BLaER1 treated with 17β-estradiol and CSF1 and Interleukin-3, amounts not matched to agents 10 nM and 100 nM (cell line): ENCODE measurements around the gene OR10A3.

ENCODE experiments used
- H3K27ac ChIP-seq, 11 experiments: shearing (Covaris generic); formaldehyde crosslinking; 2 replicates each; pipeline ENCODE4 v1.8.1; 2022
- H3K27me3 ChIP-seq, 11 experiments: shearing (Covaris generic); formaldehyde crosslinking; 2 replicates each; pipeline ENCODE4 v1.8.1; 2022
- H3K36me3 ChIP-seq, 11 experiments: shearing (Covaris generic); formaldehyde crosslinking; 2 replicates each; pipeline ENCODE4 v1.8.1; 2022
- H3K4me1 ChIP-seq, 10 experiments: shearing (Covaris generic); formaldehyde crosslinking; 2 replicates each; pipeline ENCODE4 v1.8.1; 2022
- H3K4me2 ChIP-seq, 11 experiments: shearing (Covaris generic); formaldehyde crosslinking; 2 replicates each; pipeline ENCODE4 v1.8.1; 2022
- H3K4me3 ChIP-seq, 10 experiments: shearing (Covaris generic); formaldehyde crosslinking; 2 replicates each; pipeline ENCODE4 v1.8.1; 2022
- H3K9ac ChIP-seq, 11 experiments: shearing (Covaris generic); formaldehyde crosslinking; 2 replicates each; pipeline ENCODE4 v1.8.1; 2022
- H3K9me3 ChIP-seq, 11 experiments: shearing (Covaris generic); formaldehyde crosslinking; replicated peaks in 1 of 11; 2 replicates each; pipeline ENCODE4 v1.8.1; 2022
- H4K20me1 ChIP-seq, 11 experiments: shearing (Covaris generic); formaldehyde crosslinking; 2 replicates each; pipeline ENCODE4 v1.8.1; 2022
- Cebpa-rat ChIP-seq, 11 experiments: shearing (Covaris generic); IDR thresholded peaks; 2 replicates each; pipeline ENCODE4 v1.8.1; 2022

Gene OR10A3

DNA sequence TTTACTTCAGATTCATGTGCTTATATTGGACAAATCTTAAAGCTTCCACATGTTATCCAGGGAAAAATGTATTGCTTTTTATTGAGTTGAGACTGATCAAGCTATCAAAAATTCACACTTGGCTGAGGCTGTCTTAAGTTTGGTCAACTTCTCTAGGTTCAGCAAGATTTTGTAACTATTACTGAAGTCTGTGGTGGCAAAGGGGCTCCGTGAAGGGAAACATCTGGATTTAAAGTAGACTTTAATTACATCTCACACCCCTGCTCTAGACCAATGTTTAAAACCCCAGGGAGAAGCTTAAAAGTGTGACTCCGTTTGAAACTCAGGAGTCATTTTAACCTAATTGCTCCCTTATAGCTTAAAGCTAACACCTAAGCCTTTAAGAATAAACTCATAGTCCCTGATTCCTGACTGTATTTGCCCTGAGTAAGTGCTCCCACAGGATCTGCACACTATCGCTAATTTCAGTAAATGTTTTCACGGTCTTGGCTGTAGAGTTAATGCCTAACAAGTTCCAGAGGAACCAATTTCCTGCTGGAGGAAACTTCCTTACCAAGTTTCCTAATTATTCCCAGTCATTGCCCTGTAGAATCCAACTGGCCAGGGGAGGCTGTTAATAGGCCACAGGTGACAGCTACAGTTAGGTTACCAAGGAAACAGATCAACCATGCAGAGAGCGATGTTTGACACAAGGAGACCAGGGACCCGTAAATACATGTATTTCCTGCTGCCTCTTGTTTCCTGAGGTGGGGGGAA lies 50.9 kb downstream of the OR10A3 start:
- Histone ChIP-seq H4K20me1 (no peaks in the 10 kb centered on the region), H3K27me3 (no peaks in the 10 kb centered on the region), H3K9ac (peak overlapping the region; percentile 11 to 97 (median 79); a peak in 20 of 22 replicates), H3K4me2 (peak overlapping the region; percentile 69 to 94 (median 89)), H3K36me3 (no peaks in the 10 kb centered on the region), H3K27ac (peak overlapping the region; percentile 14 to 100 (median 93); a peak in 20 of 22 replicates), H3K4me3 (peak overlapping the region; percentile 28 to 61 (median 45); a peak in 17 of 20 replicates), H3K9me3 (peaks cover 0 to 24% (median 17%) of the 10 kb centered on the region in 11 experiments; a peak in 17 of 22 replicates), H3K4me1 (peaks cover 29 to 80% (median 63%) of the 10 kb centered on the region in 10 experiments)
- peak in 5 of 11 experiments; percentile 10 to 85 (median 75); a peak in 7 of 22 replicates for TF ChIP-seq Cebpa-rat (IDR thresholded peaks at IDR 0.05)

DNA sequence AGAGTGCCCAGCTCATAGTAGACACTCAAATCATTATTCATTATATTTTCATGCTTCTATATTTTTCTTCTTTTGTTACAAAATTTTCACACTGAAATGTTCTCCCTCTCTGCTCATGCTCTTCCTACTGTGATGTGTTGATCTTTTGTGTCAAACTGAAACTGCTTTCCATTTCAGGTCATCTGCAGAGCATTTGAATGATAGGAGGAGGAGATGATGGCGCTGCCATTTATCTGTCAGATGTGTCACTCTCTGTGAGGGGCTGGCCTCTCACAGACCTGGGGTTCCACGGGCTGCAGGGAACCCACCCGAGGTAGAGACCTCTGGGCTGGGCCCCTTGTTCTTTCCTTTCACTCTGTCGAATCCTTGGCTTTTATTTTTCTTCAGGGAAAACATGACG lies 51.5 kb downstream of the OR10A3 start:
- peak overlapping the region; percentile 69 to 94 (median 89) for H3K4me2 ChIP-seq
- peak overlapping the region; percentile 28 to 61 (median 44); a peak in 16 of 20 replicates for H3K4me3 ChIP-seq
- H4K20me1 ChIP-seq: no peaks in the 10 kb centered on the region
- peak overlapping the region; percentile 14 to 100 (median 93); a peak in 20 of 22 replicates for H3K27ac ChIP-seq
- H3K4me1 ChIP-seq: peaks cover 29 to 80% (median 63%) of the 10 kb centered on the region in 10 experiments
- no peak for TF ChIP-seq Cebpa-rat (IDR thresholded peaks at IDR 0.05)
- H3K9ac ChIP-seq: peak overlapping the region; percentile 11 to 97 (median 79); a peak in 20 of 22 replicates
- no peaks in the 10 kb centered on the region for H3K36me3 ChIP-seq
- H3K9me3 ChIP-seq: peaks cover 0 to 22% (median 12%) of the 10 kb centered on the region in 11 experiments; a peak in 14 of 22 replicates
- H3K27me3 ChIP-seq: no peaks in the 10 kb centered on the region
